HG03025 (cell line): ENCODE results near the gene BHLHE23.

Source experiments
- ATAC-seq: cut with Tn5 transposase; IDR thresholded peaks from one replicate; pipeline ENCODE4 v1.9.1; 2021; ENCODE audit warnings: mild to moderate bottlenecking, moderate library complexity; ENCODE audit not compliant: unreplicated experiment, low FRiP score

The BHLHE23 gene

GRCh38 chr20:62975812-62976508, 30.8 kb downstream of the BHLHE23 start:
- no peak for ATAC-seq

- ATAC-seq = no peak
Observed at GRCh38 chr20:62975251-62975760, 31.5 kb downstream of the BHLHE23 start.

- no peak for ATAC-seq
Observed at GRCh38 chr20:62972845-62973745, 33.7 kb downstream of the BHLHE23 start.

- no peak for ATAC-seq
Observed at GRCh38 chr20:62971950-62972844, 34.6 kb downstream of the BHLHE23 start.

- no peak for ATAC-seq
Observed at GRCh38 chr20:62971211-62971949, 35.4 kb downstream of the BHLHE23 start.

GRCh38 chr20:62970307-62971210, 36.2 kb downstream of the BHLHE23 start:
- ATAC-seq = no peak

- ATAC-seq = no peak
Observed at GRCh38 chr20:62969939-62970306, 36.8 kb downstream of the BHLHE23 start.

GRCh38 chr20:62969179-62969760, 37.5 kb downstream of the BHLHE23 start:
- ATAC-seq = no peak

- ATAC-seq = no peak
Observed at GRCh38 chr20:62968378-62969178, 38.2 kb downstream of the BHLHE23 start.

GRCh38 chr20:62967628-62968351, 39.0 kb downstream of the BHLHE23 start:
- ATAC-seq = no peak

- no peak for ATAC-seq
Observed at GRCh38 chr20:62967149-62967501, 39.6 kb downstream of the BHLHE23 start.

GRCh38 chr20:62966212-62967148, 40.3 kb downstream of the BHLHE23 start:
- ATAC-seq = no peak

- no peak for ATAC-seq
Observed at GRCh38 chr20:62965363-62965771, 41.4 kb downstream of the BHLHE23 start.

GRCh38 chr20:62964700-62965099, 42.1 kb downstream of the BHLHE23 start:
- ATAC-seq = no peak

GRCh38 chr20:62963614-62964397, 43.0 kb downstream of the BHLHE23 start:
- no peak for ATAC-seq
